ENCODE measurements around the gene MRC2.
"Not testable (repeated sequence)": the region's sequence is repeated elsewhere in the genome, so short reads cannot be mapped to it uniquely, and the experiment has no call there.

MRC2 gene

DNA sequence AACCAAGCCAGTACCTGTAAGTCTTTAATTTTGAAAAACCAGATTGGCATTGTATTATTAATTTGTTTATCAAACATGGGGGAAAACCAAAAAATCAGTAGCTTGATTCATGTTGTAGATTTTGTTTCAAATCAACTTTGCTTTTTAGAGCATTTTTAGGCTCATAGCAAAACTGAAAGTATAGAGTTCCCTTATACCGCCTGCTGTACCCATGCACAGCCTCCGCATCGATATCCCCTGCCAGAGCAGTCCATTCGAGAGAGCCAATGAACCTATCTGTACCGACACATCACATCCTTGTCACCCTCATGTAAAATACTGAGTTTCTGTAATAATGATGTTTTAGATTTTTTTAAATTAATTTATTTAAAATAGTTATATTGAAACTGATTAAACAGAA, 16.2 kb upstream of the MRC2 start:
- no peak overlapping the region for H2AFZ ChIP-seq (ENCODE audit: low read depth, low read length)
- DNase-seq (no peak), ATAC-seq (ENCODE audit: insufficient read depth, low read depth) (no peak)
- no peaks in the 10 kb centered on the region for H3K27me3 ChIP-seq (ENCODE audit: insufficient read depth, low read length, poor library complexity)
- no peak overlapping the region for H3K9ac ChIP-seq (ENCODE audit: low read depth, low read length)
- TF ChIP-seq, protein P1, sequence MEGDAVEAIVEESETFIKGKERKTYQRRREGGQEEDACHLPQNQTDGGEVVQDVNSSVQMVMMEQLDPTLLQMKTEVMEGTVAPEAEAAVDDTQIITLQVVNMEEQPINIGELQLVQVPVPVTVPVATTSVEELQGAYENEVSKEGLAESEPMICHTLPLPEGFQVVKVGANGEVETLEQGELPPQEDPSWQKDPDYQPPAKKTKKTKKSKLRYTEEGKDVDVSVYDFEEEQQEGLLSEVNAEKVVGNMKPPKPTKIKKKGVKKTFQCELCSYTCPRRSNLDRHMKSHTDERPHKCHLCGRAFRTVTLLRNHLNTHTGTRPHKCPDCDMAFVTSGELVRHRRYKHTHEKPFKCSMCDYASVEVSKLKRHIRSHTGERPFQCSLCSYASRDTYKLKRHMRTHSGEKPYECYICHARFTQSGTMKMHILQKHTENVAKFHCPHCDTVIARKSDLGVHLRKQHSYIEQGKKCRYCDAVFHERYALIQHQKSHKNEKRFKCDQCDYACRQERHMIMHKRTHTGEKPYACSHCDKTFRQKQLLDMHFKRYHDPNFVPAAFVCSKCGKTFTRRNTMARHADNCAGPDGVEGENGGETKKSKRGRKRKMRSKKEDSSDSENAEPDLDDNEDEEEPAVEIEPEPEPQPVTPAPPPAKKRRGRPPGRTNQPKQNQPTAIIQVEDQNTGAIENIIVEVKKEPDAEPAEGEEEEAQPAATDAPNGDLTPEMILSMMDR (IDR thresholded peaks at IDR 0.05; ENCODE audit: borderline replicate concordance, extremely low read depth, low read length, poor library complexity, severe bottlenecking): no peak
- TF ChIP-seq EZH2 (IDR thresholded peaks at IDR 0.05; ENCODE audit: borderline replicate concordance, low read depth, low read length, severe bottlenecking): no peak
- H3K9me3 ChIP-seq (ENCODE audit: insufficient read depth, low read length, severe bottlenecking): no peaks in the 10 kb centered on the region
- no peaks in the 10 kb centered on the region for H4K20me1 ChIP-seq (ENCODE audit: insufficient read depth, low read length)
- no peaks in the 10 kb centered on the region for H3K79me2 ChIP-seq (ENCODE audit: insufficient read depth, low read length)
- no peak overlapping the region for H3K27ac ChIP-seq (ENCODE audit: low read length)
- no peak overlapping the region for H3K4me2 ChIP-seq (ENCODE audit: insufficient read depth, low read length)
- peaks cover 87% of the 10 kb centered on the region for H3K36me3 ChIP-seq (ENCODE audit: insufficient read depth, low read length)
- H3K4me3 ChIP-seq (ENCODE audit: low read depth in 1 of 2, low read length in 2 of 2): no peak overlapping the region
- no peaks in the 10 kb centered on the region for H3K4me1 ChIP-seq (ENCODE audit: insufficient read depth, low read length)

DNA sequence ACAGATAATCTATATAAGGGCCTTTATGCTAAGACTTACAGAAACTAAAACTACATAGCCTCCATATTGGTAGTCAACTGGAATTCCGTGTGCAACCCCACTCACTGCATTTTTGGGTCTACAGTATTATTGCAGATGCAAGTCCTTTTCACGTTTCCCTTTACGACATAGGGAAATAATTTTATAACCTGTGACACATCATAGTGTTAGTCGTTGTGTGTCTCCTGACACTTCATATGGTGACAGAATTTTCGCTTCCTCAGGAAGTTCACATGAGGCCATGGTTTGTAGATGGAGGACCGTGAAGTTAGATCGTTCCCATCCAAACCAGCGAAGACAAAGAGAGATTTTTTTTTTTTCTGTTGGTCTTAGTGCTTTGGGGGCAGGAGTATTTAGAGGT, 15.7 kb upstream of the MRC2 start:
- Histone ChIP-seq H3K4me1 (ENCODE audit: insufficient read depth, low read length) (no peaks in the 10 kb centered on the region), H3K36me3 (ENCODE audit: insufficient read depth, low read length) (peaks cover 84% of the 10 kb centered on the region), H3K9me3 (ENCODE audit: insufficient read depth, low read length, severe bottlenecking) (no peaks in the 10 kb centered on the region), H4K20me1 (ENCODE audit: insufficient read depth, low read length) (no peaks in the 10 kb centered on the region), H3K4me3 (ENCODE audit: low read depth in 1 of 2, low read length in 2 of 2) (no peak overlapping the region), H3K27ac (ENCODE audit: low read length) (no peak overlapping the region), H3K4me2 (ENCODE audit: insufficient read depth, low read length) (no peak overlapping the region), H2AFZ (ENCODE audit: low read depth, low read length) (no peak overlapping the region), H3K27me3 (ENCODE audit: insufficient read depth, low read length, poor library complexity) (no peaks in the 10 kb centered on the region), H3K9ac (ENCODE audit: low read depth, low read length) (no peak overlapping the region), H3K79me2 (ENCODE audit: insufficient read depth, low read length) (no peaks in the 10 kb centered on the region)
- no peak for DNase-seq
- TF ChIP-seq EZH2 (IDR thresholded peaks at IDR 0.05; ENCODE audit: borderline replicate concordance, low read depth, low read length, severe bottlenecking): no peak
- TF ChIP-seq, protein P1 (IDR thresholded peaks at IDR 0.05; ENCODE audit: borderline replicate concordance, extremely low read depth, low read length, poor library complexity, severe bottlenecking): no peak
- ATAC-seq (ENCODE audit: insufficient read depth, low read depth): no peak

DNA sequence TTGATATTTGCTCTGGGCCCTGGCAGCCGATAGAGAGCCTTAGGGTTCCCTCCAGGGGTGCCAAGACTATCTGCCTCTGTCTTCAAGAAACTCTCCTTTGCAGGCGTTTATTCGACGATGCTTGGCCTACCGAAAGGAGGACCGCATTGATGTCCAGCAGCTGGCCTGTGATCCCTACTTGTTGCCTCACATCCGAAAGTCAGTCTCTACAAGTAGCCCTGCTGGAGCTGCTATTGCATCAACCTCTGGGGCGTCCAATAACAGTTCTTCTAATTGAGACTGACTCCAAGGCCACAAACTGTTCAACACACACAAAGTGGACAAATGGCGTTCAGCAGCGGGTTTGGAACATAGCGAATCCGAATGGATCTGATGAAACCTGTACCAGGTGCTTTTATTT, 15.2 kb upstream of the MRC2 start:
- not testable (repeated sequence) for H4K20me1 ChIP-seq (ENCODE audit: insufficient read depth, low read length); H3K27me3 ChIP-seq (ENCODE audit: insufficient read depth, low read length, poor library complexity); H3K9ac ChIP-seq (ENCODE audit: low read depth, low read length); H3K9me3 ChIP-seq (ENCODE audit: insufficient read depth, low read length, severe bottlenecking); H3K4me3 ChIP-seq (ENCODE audit: low read depth in 1 of 2, low read length in 2 of 2); ATAC-seq (ENCODE audit: insufficient read depth, low read depth); H3K4me1 ChIP-seq (ENCODE audit: insufficient read depth, low read length); H3K79me2 ChIP-seq (ENCODE audit: insufficient read depth, low read length); DNase-seq; H2AFZ ChIP-seq (ENCODE audit: low read depth, low read length); H3K27ac ChIP-seq (ENCODE audit: low read length); H3K4me2 ChIP-seq (ENCODE audit: insufficient read depth, low read length)
- peaks cover 79% of the 10 kb centered on the region for H3K36me3 ChIP-seq (ENCODE audit: insufficient read depth, low read length)

DNA sequence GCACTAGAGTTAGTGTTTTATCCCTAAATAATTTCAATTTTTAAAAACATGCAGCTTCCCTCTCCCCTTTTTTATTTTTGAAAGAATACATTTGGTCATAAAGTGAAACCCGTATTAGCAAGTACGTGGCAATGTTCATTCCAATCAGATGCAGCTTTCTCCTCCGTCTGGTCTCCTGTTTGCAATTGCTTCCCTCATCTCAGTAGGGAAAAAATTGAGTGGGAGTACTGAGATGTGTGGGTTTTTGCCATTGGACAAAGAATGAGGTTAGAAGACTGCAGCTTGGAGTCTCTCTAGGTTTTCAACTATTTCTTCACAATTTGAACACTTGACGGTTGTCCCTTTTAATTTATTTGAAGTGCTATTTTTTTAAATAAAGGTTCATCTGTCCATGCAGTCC, 14.4 kb upstream of the MRC2 start:
- peaks cover 70% of the 10 kb centered on the region for H3K36me3 ChIP-seq (ENCODE audit: insufficient read depth, low read length)
- not testable (repeated sequence) for H3K9ac ChIP-seq (ENCODE audit: low read depth, low read length); H3K4me3 ChIP-seq (ENCODE audit: low read depth in 1 of 2, low read length in 2 of 2); DNase-seq; H4K20me1 ChIP-seq (ENCODE audit: insufficient read depth, low read length); H3K27ac ChIP-seq (ENCODE audit: low read length); H2AFZ ChIP-seq (ENCODE audit: low read depth, low read length); H3K4me2 ChIP-seq (ENCODE audit: insufficient read depth, low read length); H3K27me3 ChIP-seq (ENCODE audit: insufficient read depth, low read length, poor library complexity); H3K79me2 ChIP-seq (ENCODE audit: insufficient read depth, low read length); H3K9me3 ChIP-seq (ENCODE audit: insufficient read depth, low read length, severe bottlenecking); H3K4me1 ChIP-seq (ENCODE audit: insufficient read depth, low read length); ATAC-seq (ENCODE audit: insufficient read depth, low read depth)
